Measurements from ENCODE around the gene ARHGEF33.

The ARHGEF33 gene

GRCh38 chr2:38887347-38887746 lies 2.3 kb upstream of the ARHGEF33 start:
- Histone ChIP-seq H3K9me2 (replicated peaks; ENCODE audit: insufficient read depth, low read length) (no peaks in the 10 kb centered on the region), H3K27me3 (ENCODE audit: low read length) (no peaks in the 10 kb centered on the region), H4K20me1 (ENCODE audit: low read depth, low read length) (no peaks in the 10 kb centered on the region), H3K79me2 (ENCODE audit: insufficient read depth, low read length) (no peaks in the 10 kb centered on the region), H3K9me3 (ENCODE audit: insufficient read depth, low read length) (no peaks in the 10 kb centered on the region), H3F3A (ENCODE audit: insufficient read depth) (no peaks in the 10 kb centered on the region), H2AFZ (ENCODE audit: low read depth, low read length, severe bottlenecking) (no peak overlapping the region), H3K4me2 (ENCODE audit: low read depth, low read length, poor library complexity, severe bottlenecking) (no peak overlapping the region), H3K27ac (ENCODE audit: low read depth, low read length) (no peak overlapping the region), H3K36me3 (ENCODE audit: low read length) (no peaks in the 10 kb centered on the region), H3K9ac (ENCODE audit: low read length) (no peak overlapping the region), H3K4me3 (ENCODE audit: insufficient read depth, low read length, poor library complexity, severe bottlenecking) (no peak overlapping the region)
- TF ChIP-seq CTCF (IDR thresholded peaks at IDR 0.05; ENCODE audit: insufficient read depth, low read length, poor library complexity, severe bottlenecking) (no peak), EZH2phosphoT487 (conservative IDR thresholded peaks at IDR 0.05; ENCODE audit: low read length) (no peak)

GRCh38 chr2:38887902-38888554 lies 1.6 kb upstream of the ARHGEF33 start:
- H3K9me3 ChIP-seq (ENCODE audit: insufficient read depth, low read length), result no peaks in the 10 kb centered on the region
- H3K9ac ChIP-seq (ENCODE audit: low read length), result no peak overlapping the region
- no peak for TF ChIP-seq CTCF (IDR thresholded peaks at IDR 0.05; ENCODE audit: insufficient read depth, low read length, poor library complexity, severe bottlenecking)
- TF ChIP-seq EZH2phosphoT487 (conservative IDR thresholded peaks at IDR 0.05; ENCODE audit: low read length), result no peak

GRCh38 chr2:38889045-38889444 lies 630 bp upstream of the ARHGEF33 start:
- H3K9me2 ChIP-seq (replicated peaks; ENCODE audit: insufficient read depth, low read length), result no peaks in the 10 kb centered on the region
- no peaks in the 10 kb centered on the region for H3K36me3 ChIP-seq (ENCODE audit: low read length)
- H3K4me3 ChIP-seq (ENCODE audit: insufficient read depth, low read length, poor library complexity, severe bottlenecking), result no peak overlapping the region
- H2AFZ ChIP-seq (ENCODE audit: low read depth, low read length, severe bottlenecking), result no peak overlapping the region
- H4K20me1 ChIP-seq (ENCODE audit: low read depth, low read length), result no peaks in the 10 kb centered on the region
- H3K4me2 ChIP-seq (ENCODE audit: low read depth, low read length, poor library complexity, severe bottlenecking), result no peak overlapping the region
- H3F3A ChIP-seq (ENCODE audit: insufficient read depth), result no peaks in the 10 kb centered on the region
- H3K9me3 ChIP-seq (ENCODE audit: insufficient read depth, low read length), result no peaks in the 10 kb centered on the region
- no peak overlapping the region for H3K27ac ChIP-seq (ENCODE audit: low read depth, low read length)
- no peak overlapping the region for H3K9ac ChIP-seq (ENCODE audit: low read length)
- no peak for TF ChIP-seq CTCF (IDR thresholded peaks at IDR 0.05; ENCODE audit: insufficient read depth, low read length, poor library complexity, severe bottlenecking)
- no peak for TF ChIP-seq EZH2phosphoT487 (conservative IDR thresholded peaks at IDR 0.05; ENCODE audit: low read length)
- no peaks in the 10 kb centered on the region for H3K79me2 ChIP-seq (ENCODE audit: insufficient read depth, low read length)
- H3K27me3 ChIP-seq (ENCODE audit: low read length), result no peaks in the 10 kb centered on the region

More at GRCh38 chr2:38887902-38888554, 1.6 kb upstream of the ARHGEF33 start:
- Histone ChIP-seq H3K36me3 (ENCODE audit: low read length) (no peaks in the 10 kb centered on the region), H3K27me3 (ENCODE audit: low read length) (no peaks in the 10 kb centered on the region), H3K79me2 (ENCODE audit: insufficient read depth, low read length) (no peaks in the 10 kb centered on the region), H2AFZ (ENCODE audit: low read depth, low read length, severe bottlenecking) (no peak overlapping the region), H3K4me2 (ENCODE audit: low read depth, low read length, poor library complexity, severe bottlenecking) (no peak overlapping the region), H3K27ac (ENCODE audit: low read depth, low read length) (no peak overlapping the region), H3K4me3 (ENCODE audit: insufficient read depth, low read length, poor library complexity, severe bottlenecking) (no peak overlapping the region), H3F3A (ENCODE audit: insufficient read depth) (no peaks in the 10 kb centered on the region), H4K20me1 (ENCODE audit: low read depth, low read length) (no peaks in the 10 kb centered on the region), H3K9me2 (replicated peaks; ENCODE audit: insufficient read depth, low read length) (no peaks in the 10 kb centered on the region)
